HepG2 (cell line): Measurements from ENCODE around the gene HTD2. TPM values are rescaled to one million over a fixed set of nuclear protein-coding genes. Genes with fewer than 3 reads are reported as not detected.

Experiments used
- ADNP ChIP-seq: sonication (generic); formaldehyde crosslinking; IDR thresholded peaks from 2 replicates; pipeline ENCODE4 v1.4.0; 2020; ENCODE audit warnings: missing genetic modification reagents
- FOXK1 ChIP-seq: sonication (generic); formaldehyde crosslinking; IDR thresholded peaks from 2 replicates; pipeline ENCODE4 v1.4.0; 2020; ENCODE audit warnings: low read depth, missing genetic modification reagents, borderline replicate concordance
- GATA4 ChIP-seq: sonication (generic); IDR thresholded peaks from 2 replicates; pipeline ENCODE4 v1.6.1; 2016; ENCODE audit warnings: antibody characterized with exemption, low read depth, borderline replicate concordance
- HNF1A ChIP-seq, 2 experiments: sonication (generic) in 1 of 2; formaldehyde crosslinking in 1 of 2; IDR thresholded peaks; 2 replicates each; pipeline versions ENCODE4 v1.4.0 to v1.6.1; 2016 to 2020; ENCODE audit warnings: borderline replicate concordance in 1 of 2, low read depth in 1 of 2, mild to moderate bottlenecking in 1 of 2, missing genetic modification reagents in 1 of 2
- KDM3A ChIP-seq: IDR thresholded peaks from 2 replicates; pipeline ENCODE4 v1.6.1; 2018; ENCODE audit warnings: low read depth, missing compliant biosample characterization
- MXD4 ChIP-seq: IDR thresholded peaks from 2 replicates; pipeline ENCODE4 v1.6.1; 2016; ENCODE audit warnings: mild to moderate bottlenecking, missing biosample characterization, missing genetic modification reagents
- MXI1 ChIP-seq: IDR thresholded peaks from 3 replicates; pipeline ENCODE4 v1.6.1; 2012; ENCODE audit warnings: low read depth, low read length, inconsistent platforms, borderline replicate concordance
- PAXIP1 ChIP-seq: sonication (generic); formaldehyde crosslinking; conservative IDR thresholded peaks from 2 replicates; pipeline ENCODE4 v1.4.0; 2020; ENCODE audit warnings: mild to moderate bottlenecking, missing genetic modification reagents, moderate library complexity
- SMC3 ChIP-seq: IDR thresholded peaks from 2 replicates; pipeline ENCODE4 v1.6.1; 2011; ENCODE audit warnings: low read length, improper control_type of control experiment
- SOX5 ChIP-seq: IDR thresholded peaks from 2 replicates; pipeline ENCODE4 v1.6.1; 2016; ENCODE audit warnings: borderline replicate concordance
- TFE3 ChIP-seq: IDR thresholded peaks from 2 replicates; pipeline ENCODE4 v1.6.1; 2016
- ZFX ChIP-seq: sonication (generic); formaldehyde crosslinking; IDR thresholded peaks from 2 replicates; pipeline ENCODE4 v1.4.0; 2020; ENCODE audit warnings: mild to moderate bottlenecking, low read depth, missing genetic modification reagents, moderate library complexity
- ZNF121 ChIP-seq: sonication (generic); formaldehyde crosslinking; IDR thresholded peaks from 2 replicates; pipeline ENCODE4 v1.5.0; 2020; ENCODE audit warnings: mild to moderate bottlenecking, missing genetic modification reagents
- ZNF205 ChIP-seq: IDR thresholded peaks from 2 replicates; pipeline ENCODE4 v1.6.1; 2018; ENCODE audit warnings: missing biosample characterization, missing genetic modification reagents
- ZNF234 ChIP-seq: sonication (generic); formaldehyde crosslinking; conservative IDR thresholded peaks from 2 replicates; pipeline ENCODE4 v1.5.1; 2020; ENCODE audit warnings: mild to moderate bottlenecking, missing genetic modification reagents
- ZNF670 ChIP-seq: sonication (generic); formaldehyde crosslinking; IDR thresholded peaks from 2 replicates; pipeline ENCODE4 v1.8.0; 2022; ENCODE audit warnings: mild to moderate bottlenecking, missing genetic modification reagents, borderline replicate concordance
- ZNF780A ChIP-seq: sonication (generic); formaldehyde crosslinking; IDR thresholded peaks from 2 replicates; pipeline ENCODE4 v1.8.0; 2022; ENCODE audit warnings: mild to moderate bottlenecking, missing genetic modification reagents, moderate library complexity
- polyA plus RNA-seq, 8 experiments: library from polyadenylated mRNA; depleted of rRNA in 3 of 8; stranded (reverse) in 7 of 8; unstranded in 1 of 8; fragments of >200 nt; fragmentation: Illumina TruSeq in 4 of 8; extraction: Trizol in 4 of 8; gene quantifications; 2 replicates each; pipeline versions ENCODE4 v1.2.1 to v1.2.3, GENCODE V29; 2011 to 2016; ENCODE audit warnings: low read depth in 4 of 8, missing spikeins in 1 of 8, mixed read lengths in 1 of 8; ENCODE audit not compliant: insufficient read depth in 1 of 8
- total RNA-seq, 5 experiments: library from RNA; depleted of rRNA; stranded (reverse); fragments of >200 nt; fragmentation: Illumina TruSeq; extraction: Trizol; gene quantifications; 2 replicates each; pipeline ENCODE4 v1.2.3, GENCODE V29; 2016; ENCODE audit warnings: low read depth in 1 of 5
- TF ChIP-seq, protein P1 (sequence below): sonication (generic); formaldehyde crosslinking; IDR thresholded peaks from 2 replicates; pipeline ENCODE4 v1.8.1; 2023; ENCODE audit warnings: mild to moderate bottlenecking, moderate library complexity, missing genetic modification reagents

Gene HTD2
- total and polyA plus RNA-seq, 2 of the 13 experiments (the other 11 are each of a cell fraction or from before 2014, with no cell fraction given): 8.6 to 13.7 TPM

- TF ChIP-seq HNF1A (IDR thresholded peaks at IDR 0.05; ENCODE audit: low read depth) (no peak), HNF1A (CRISPR knock-in tag; IDR thresholded peaks at IDR 0.05; ENCODE audit: borderline replicate concordance) (peak; percentile 23; the same call in 1 of the 2 replicates), PAXIP1 (CRISPR knock-in tag) (no peak; the same call in none of the 2 replicates), GATA4 (0 out of 2 replicates have a peak, but pooled peaks have one; percentile 30), ZNF121 (CRISPR knock-in tag) (no peak), ADNP (no peak), ZNF670 (CRISPR knock-in tag) (peak; percentile 24; the same call in 1 of the 2 replicates), FOXK1 (peak; percentile 86), SMC3 (peak; percentile 25; the same call in 1 of the 2 replicates), SOX5 (peak; percentile 61), MXI1 (peak; percentile 39; the same call in 2 of the 3 replicates), ZFX (CRISPR knock-in tag) (peak; percentile 92), MXD4 (CRISPR knock-in tag) (peak; percentile 87), KDM3A (CRISPR knock-in tag) (peak; percentile 84), ZNF780A (CRISPR knock-in tag) (no peak), TFE3 (CRISPR knock-in tag) (peak; percentile 48), ZNF205 (peak; percentile 60), ZNF234 (CRISPR knock-in tag) (0 out of 2 replicates have a peak, but pooled peaks have one; percentile 81)
- TF ChIP-seq, protein P1, sequence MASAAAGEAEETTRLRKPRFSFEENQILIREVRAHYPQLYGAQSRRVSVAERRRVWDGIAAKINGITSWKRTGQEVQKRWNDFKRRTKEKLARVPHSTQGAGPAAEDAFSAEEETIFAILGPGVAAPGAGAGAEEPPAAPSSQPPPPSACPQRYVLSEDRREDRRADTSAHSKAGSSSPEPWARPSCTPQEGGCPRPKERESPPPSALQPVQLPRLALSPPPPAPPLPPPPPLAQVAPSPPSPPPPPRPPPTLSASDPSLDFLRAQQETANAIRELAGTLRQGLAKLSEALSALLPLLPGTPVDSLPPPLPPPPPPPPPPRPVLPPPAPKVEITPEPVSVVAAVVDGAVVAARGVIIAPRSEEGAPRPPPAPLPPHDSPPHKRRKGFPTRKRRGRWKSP (CRISPR knock-in tag): peak; percentile 72; the same call in 1 of the 2 replicates
These were observed at the start of gene HTD2, which contains the start of gene RPP14 (continued) for GRCh38 chr3:58305882-58306711.
